Testis (tissue), 2 donors: ENCODE data around the gene CACNG4.

ENCODE experiments used
- POLR2A ChIP-seq: fragments of 450-650 bp; IDR thresholded peaks from one replicate; pipeline ENCODE4 v1.6.1; 2017; ENCODE audit warnings: antibody characterized with exemption, mild to moderate bottlenecking, moderate library complexity
- TF ChIP-seq, protein P1 (sequence below), 3 experiments: fragments of 450-650 bp in 2 of 3; fragments of 200-600 bp in 1 of 3; sonication (generic) in 1 of 3; IDR thresholded peaks; one replicate each; pipeline ENCODE4 v1.5.1; 2016 to 2019; ENCODE audit warnings: antibody characterized with exemption in 3 of 3, mild to moderate bottlenecking in 2 of 3, moderate library complexity in 1 of 3

DNA sequence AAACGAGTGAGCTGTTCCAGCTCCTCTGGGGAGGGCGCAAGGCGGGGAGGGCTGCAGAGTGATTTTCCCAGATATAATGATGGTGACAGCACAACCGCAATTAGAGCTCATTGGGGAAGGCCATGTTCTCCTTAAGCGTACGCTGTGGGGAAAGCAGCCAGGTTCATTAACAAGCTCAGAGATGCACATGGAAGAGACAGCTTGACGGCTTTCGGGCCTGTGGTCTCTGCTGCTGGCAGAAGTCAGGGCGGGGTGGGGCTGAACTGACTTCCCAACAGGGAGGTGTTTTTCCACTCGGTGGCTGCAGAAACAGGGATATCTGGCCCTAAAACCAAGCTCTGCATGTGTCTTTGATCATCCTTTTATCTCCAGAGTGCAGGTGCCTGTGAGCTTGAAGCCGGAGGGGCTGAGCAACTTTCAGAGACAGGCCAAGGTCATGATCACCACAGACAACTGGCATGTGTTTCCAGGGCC, 55.8 kb downstream of the CACNG4 start:
- TF ChIP-seq, protein P1, sequence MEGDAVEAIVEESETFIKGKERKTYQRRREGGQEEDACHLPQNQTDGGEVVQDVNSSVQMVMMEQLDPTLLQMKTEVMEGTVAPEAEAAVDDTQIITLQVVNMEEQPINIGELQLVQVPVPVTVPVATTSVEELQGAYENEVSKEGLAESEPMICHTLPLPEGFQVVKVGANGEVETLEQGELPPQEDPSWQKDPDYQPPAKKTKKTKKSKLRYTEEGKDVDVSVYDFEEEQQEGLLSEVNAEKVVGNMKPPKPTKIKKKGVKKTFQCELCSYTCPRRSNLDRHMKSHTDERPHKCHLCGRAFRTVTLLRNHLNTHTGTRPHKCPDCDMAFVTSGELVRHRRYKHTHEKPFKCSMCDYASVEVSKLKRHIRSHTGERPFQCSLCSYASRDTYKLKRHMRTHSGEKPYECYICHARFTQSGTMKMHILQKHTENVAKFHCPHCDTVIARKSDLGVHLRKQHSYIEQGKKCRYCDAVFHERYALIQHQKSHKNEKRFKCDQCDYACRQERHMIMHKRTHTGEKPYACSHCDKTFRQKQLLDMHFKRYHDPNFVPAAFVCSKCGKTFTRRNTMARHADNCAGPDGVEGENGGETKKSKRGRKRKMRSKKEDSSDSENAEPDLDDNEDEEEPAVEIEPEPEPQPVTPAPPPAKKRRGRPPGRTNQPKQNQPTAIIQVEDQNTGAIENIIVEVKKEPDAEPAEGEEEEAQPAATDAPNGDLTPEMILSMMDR (IDR thresholded peaks at IDR 0.05), result no peak
- TF ChIP-seq POLR2A, result no peak
